Measurements from ENCODE around the gene DVL2. TPM values are rescaled to one million over a fixed set of nuclear protein-coding genes. Genes with fewer than 3 reads are reported as not detected.
"Not testable (repeated sequence)": the region's sequence is repeated elsewhere in the genome, so short reads cannot be mapped to it uniquely, and the experiment has no call there.

The DVL2 gene
- total RNA-seq, 2 donors from 2014 or later = 52.3 to 116 TPM

- WGBS = 61% methylated on average over 7 of the region's 7 CpGs
These were observed 48.1 kb downstream of the DVL2 start for GRCh38 chr17:7186241-7186640.

GRCh38 chr17:7184647-7185046 is 49.7 kb downstream of the DVL2 start:
- WGBS = 90% methylated on average over 6 of the region's 6 CpGs
- Histone ChIP-seq H3K27ac (no peak overlapping the region), H3K9me3 (no peaks in the 10 kb centered on the region), H3K4me1 (replicated peaks) (no peaks in the 10 kb centered on the region), H3K27me3 (replicated peaks; ENCODE audit: insufficient read depth) (no peaks in the 10 kb centered on the region), H3K36me3 (no peaks in the 10 kb centered on the region), H3K4me3 (no peak overlapping the region)
- intact Hi-C loops (cut with DNase I) = no loop called here
- TF ChIP-seq POLR2AphosphoS5 (IDR thresholded peaks at IDR 0.05) = no peak
- TF ChIP-seq POLR2A (IDR thresholded peaks at IDR 0.05) = no peak
- TF ChIP-seq CTCF (IDR thresholded peaks at IDR 0.05) = no peak
- DNase-seq (ENCODE audit: low spot score) = no peak

More at GRCh38 chr17:7186241-7186640, 48.1 kb downstream of the DVL2 start:
- Histone ChIP-seq H3K4me3 (no peak overlapping the region), H3K27ac (no peak overlapping the region), H3K9me3 (no peaks in the 10 kb centered on the region), H3K4me1 (replicated peaks) (no peaks in the 10 kb centered on the region), H3K36me3 (no peaks in the 10 kb centered on the region), H3K27me3 (replicated peaks; ENCODE audit: insufficient read depth) (no peaks in the 10 kb centered on the region)
- TF ChIP-seq POLR2A (IDR thresholded peaks at IDR 0.05) (no peak), CTCF (IDR thresholded peaks at IDR 0.05) (no peak), POLR2AphosphoS5 (IDR thresholded peaks at IDR 0.05) (no peak)
- no peak for DNase-seq (ENCODE audit: low spot score)
- intact Hi-C loops (cut with DNase I) = no loop called here

- TF ChIP-seq POLR2A (IDR thresholded peaks at IDR 0.05) = no peak
- TF ChIP-seq CTCF (IDR thresholded peaks at IDR 0.05) = no peak
- TF ChIP-seq POLR2AphosphoS5 (IDR thresholded peaks at IDR 0.05) = no peak
- intact Hi-C loops (cut with DNase I) = no loop called here
- DNase-seq (ENCODE audit: low spot score) = peak; percentile 42
- Histone ChIP-seq H3K4me3 (no peak overlapping the region), H3K4me1 (replicated peaks) (no peaks in the 10 kb centered on the region), H3K27me3 (replicated peaks; ENCODE audit: insufficient read depth) (no peaks in the 10 kb centered on the region), H3K27ac (no peak overlapping the region), H3K36me3 (no peaks in the 10 kb centered on the region), H3K9me3 (no peaks in the 10 kb centered on the region)
- 52% methylated on average over 14 of the region's 14 CpGs for WGBS
These were observed 50.2 kb downstream of the DVL2 start for GRCh38 chr17:7184091-7184488.

- Histone ChIP-seq H3K36me3 (no peaks in the 10 kb centered on the region), H3K27ac (no peak overlapping the region), H3K9me3 (no peaks in the 10 kb centered on the region), H3K4me3 (no peak overlapping the region), H3K4me1 (replicated peaks) (no peaks in the 10 kb centered on the region), H3K27me3 (replicated peaks; ENCODE audit: insufficient read depth) (no peaks in the 10 kb centered on the region)
- 84% methylated on average over 7 of the region's 7 CpGs for WGBS
- intact Hi-C loops (cut with DNase I) = no loop called here
- no peak for DNase-seq (ENCODE audit: low spot score)
- no peak for TF ChIP-seq POLR2A (IDR thresholded peaks at IDR 0.05)
- no peak for TF ChIP-seq POLR2AphosphoS5 (IDR thresholded peaks at IDR 0.05)
- no peak for TF ChIP-seq CTCF (IDR thresholded peaks at IDR 0.05)
These were observed 50.8 kb downstream of the DVL2 start for GRCh38 chr17:7183433-7184090.

- H3K4me3 ChIP-seq; DNase-seq (ENCODE audit: low spot score); H3K4me1 ChIP-seq (replicated peaks); H3K9me3 ChIP-seq; H3K36me3 ChIP-seq; H3K27ac ChIP-seq; intact Hi-C loops (cut with DNase I); H3K27me3 ChIP-seq (replicated peaks; ENCODE audit: insufficient read depth): not testable (repeated sequence)
- 94% methylated on average over 2 of the region's 2 CpGs for WGBS
These were observed 52.2 kb downstream of the DVL2 start for GRCh38 chr17:7182101-7182500.

Data from prostate gland (tissue), 2 donors.